Caco-2 (cell line): ENCODE results near the gene ZC3H18. TPM values are rescaled to one million over a fixed set of nuclear protein-coding genes. Genes with fewer than 3 reads are reported as not detected.

Experiments
- BruUV-seq: library from RNA; stranded (reverse); fragments of 400-500 nt; replicated peaks from 2 replicates; lab custom pipeline; 2021; lab: Mats Ljungman, UMichigan
- CTCF ChIA-PET: fragments of 300-600 bp; sonication (Branson Sonifier 250); formaldehyde crosslinking; loops from one replicate; lab custom pipeline; 2022; ENCODE audit warnings: antibody characterized with exemption; lab: Charles Lee
- POLR2A ChIA-PET: fragments of 300-600 bp; sonication (Branson Sonifier 250); formaldehyde crosslinking; loops from one replicate; lab custom pipeline; 2022; ENCODE audit warnings: antibody characterized with exemption; lab: Charles Lee
- DNase-seq, 2 experiments: peaks; one replicate each; pipeline versions ENCODE4 v3.0.0 to v3.0.0-alpha.2; 2020 to 2022
- H3K27me3 ChIP-seq: replicated peaks from 2 replicates; pipeline ENCODE4 v1.6.0; 2011; ENCODE audit warnings: low read length; ENCODE audit not compliant: control insufficient read depth, insufficient read depth
- H3K36me3 ChIP-seq: 2 replicates; pipeline ENCODE4 v1.5.1; 2011; ENCODE audit warnings: low read length; ENCODE audit not compliant: control insufficient read depth, insufficient read depth
- H3K4me1 ChIP-seq: fragments of 250-450 bp; sonication (Bioruptor Pico); 2 replicates; pipeline ENCODE4 v1.5.1; 2020; ENCODE audit warnings: mild to moderate bottlenecking
- H3K4me3 ChIP-seq: 2 replicates; pipeline ENCODE4 v1.5.1; 2011; ENCODE audit warnings: low read depth, mild to moderate bottlenecking, control low read depth, low read length
- H3K9me3 ChIP-seq: fragments of 250-450 bp; sonication (Bioruptor Pico); 2 replicates; pipeline ENCODE4 v1.5.1; 2020; ENCODE audit warnings: mild to moderate bottlenecking, moderate library complexity
- H3K27ac Mint-ChIP-seq: one replicate; pipeline ENCODE4 v1.8.0; 2022; ENCODE audit warnings: mixed read lengths; ENCODE audit not compliant: unreplicated experiment
- H3K27me3 Mint-ChIP-seq: one replicate; pipeline ENCODE4 v1.8.0; 2022; ENCODE audit warnings: mixed read lengths; ENCODE audit not compliant: insufficient read depth, unreplicated experiment
- H3K36me3 Mint-ChIP-seq: one replicate; pipeline ENCODE4 v1.8.0; 2022; ENCODE audit warnings: mild to moderate bottlenecking, mixed read lengths; ENCODE audit not compliant: insufficient read depth, unreplicated experiment
- H3K4me1 Mint-ChIP-seq: one replicate; pipeline ENCODE4 v1.8.0; 2022; ENCODE audit warnings: low read depth, mixed read lengths; ENCODE audit not compliant: unreplicated experiment
- H3K4me3 Mint-ChIP-seq: one replicate; pipeline ENCODE4 v1.8.0; 2022; ENCODE audit warnings: mild to moderate bottlenecking, moderate library complexity, mixed read lengths; ENCODE audit not compliant: unreplicated experiment
- H3K9me3 Mint-ChIP-seq: one replicate; pipeline ENCODE4 v1.8.0; 2022; ENCODE audit warnings: mixed read lengths; ENCODE audit not compliant: unreplicated experiment
- intact Hi-C: fragments of 100-400 bp; cut with micrococcal nuclease; formaldehyde crosslinking; loops from one replicate; pipeline ENCODE4 v1.10.0; 2022; ENCODE audit not compliant: unreplicated experiment
- total RNA-seq: library from RNA; stranded (reverse); gene quantifications from 2 replicates; pipeline ENCODE4 v1.2.3, GENCODE V29; 2022
- TF ChIP-seq, protein P1 (sequence below), 2 experiments: fragments of 200-600 bp in 1 of 2; IDR thresholded peaks; 1 replicate in 1 of 2; 2 replicates in 1 of 2; pipeline versions ENCODE4 v1.5.1 to v1.8.0; 2011 to 2022; ENCODE audit warnings: antibody characterized with exemption in 1 of 2, control low read depth in 1 of 2, inconsistent platforms in 1 of 2, low read depth in 1 of 2, low read length in 1 of 2, mild to moderate bottlenecking in 1 of 2, moderate library complexity in 1 of 2; ENCODE audit not compliant: insufficient read depth in 1 of 2, severe bottlenecking in 1 of 2, unreplicated experiment in 1 of 2

ZC3H18 gene
- total RNA-seq, 1 experiment from 2014 or later, result 82.0 TPM

GRCh38 chr16:88585269-88585668 lies 15.1 kb downstream of the ZC3H18 start:
- Mint-ChIP-seq H3K4me1 (no peaks in the 10 kb centered on the region), H3K4me3 (no peak overlapping the region), H3K36me3 (peaks cover 55% of the 10 kb centered on the region), H3K27me3 (no peaks in the 10 kb centered on the region), H3K27ac (no peak overlapping the region), H3K9me3 (no peaks in the 10 kb centered on the region)
- Histone ChIP-seq H3K9me3 (no peaks in the 10 kb centered on the region), H3K36me3 (peaks cover 5% of the 10 kb centered on the region), H3K4me3 (no peak overlapping the region), H3K27me3 (no peaks in the 10 kb centered on the region), H3K4me1 (no peaks in the 10 kb centered on the region)
- ChIA-PET POLR2A (interaction anchor here (1.8 kb wide), 1 partner anchor 15 kb away, joined by 5 read pairs; the partner anchor contains the start of gene ZC3H18), CTCF (no interaction called here)
- TF ChIP-seq, protein P1, sequence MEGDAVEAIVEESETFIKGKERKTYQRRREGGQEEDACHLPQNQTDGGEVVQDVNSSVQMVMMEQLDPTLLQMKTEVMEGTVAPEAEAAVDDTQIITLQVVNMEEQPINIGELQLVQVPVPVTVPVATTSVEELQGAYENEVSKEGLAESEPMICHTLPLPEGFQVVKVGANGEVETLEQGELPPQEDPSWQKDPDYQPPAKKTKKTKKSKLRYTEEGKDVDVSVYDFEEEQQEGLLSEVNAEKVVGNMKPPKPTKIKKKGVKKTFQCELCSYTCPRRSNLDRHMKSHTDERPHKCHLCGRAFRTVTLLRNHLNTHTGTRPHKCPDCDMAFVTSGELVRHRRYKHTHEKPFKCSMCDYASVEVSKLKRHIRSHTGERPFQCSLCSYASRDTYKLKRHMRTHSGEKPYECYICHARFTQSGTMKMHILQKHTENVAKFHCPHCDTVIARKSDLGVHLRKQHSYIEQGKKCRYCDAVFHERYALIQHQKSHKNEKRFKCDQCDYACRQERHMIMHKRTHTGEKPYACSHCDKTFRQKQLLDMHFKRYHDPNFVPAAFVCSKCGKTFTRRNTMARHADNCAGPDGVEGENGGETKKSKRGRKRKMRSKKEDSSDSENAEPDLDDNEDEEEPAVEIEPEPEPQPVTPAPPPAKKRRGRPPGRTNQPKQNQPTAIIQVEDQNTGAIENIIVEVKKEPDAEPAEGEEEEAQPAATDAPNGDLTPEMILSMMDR (IDR thresholded peaks at IDR 0.05; ENCODE audit: insufficient read depth in 1 of 2, low read depth in 1 of 2, low read length in 1 of 2, severe bottlenecking in 1 of 2, unreplicated experiment in 1 of 2), result no peak
- DNase-seq, result no peak
- intact Hi-C loops, result no loop called here
- no TSS peak for BruUV-seq

DNA sequence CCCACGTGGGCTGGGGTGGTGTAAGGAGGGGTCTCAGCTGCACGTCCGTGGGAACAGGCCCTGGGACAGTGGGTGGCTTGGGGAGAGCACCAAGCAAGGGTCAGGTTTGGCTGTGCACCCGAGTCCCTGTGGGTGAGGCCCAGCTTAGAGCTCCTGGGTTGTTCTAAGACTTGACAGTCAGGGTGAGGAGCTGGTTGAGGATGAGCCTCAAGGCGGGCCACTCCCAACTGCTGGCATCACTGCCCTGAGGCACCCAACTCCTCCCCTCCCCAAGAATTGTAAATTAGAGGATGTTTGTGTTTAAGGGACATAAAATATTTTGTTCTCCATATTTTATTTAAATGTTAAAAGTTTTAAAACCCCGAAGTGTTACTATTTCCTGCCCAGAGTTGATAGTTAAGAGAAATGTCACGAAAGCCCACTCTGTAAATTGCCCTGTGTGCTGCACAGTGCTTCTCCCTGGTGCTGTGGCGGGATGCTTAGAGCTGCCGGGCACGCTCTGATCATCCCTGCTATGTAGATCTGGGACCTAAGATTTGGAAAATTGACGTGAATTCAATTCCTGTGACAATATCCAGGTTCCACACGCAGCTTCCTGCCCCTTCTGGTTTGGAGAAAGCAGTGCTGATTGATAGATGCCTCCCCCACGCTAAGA lies 15.9 kb downstream of the ZC3H18 start:
- Mint-ChIP-seq H3K9me3 (no peaks in the 10 kb centered on the region), H3K27ac (no peak overlapping the region), H3K27me3 (no peaks in the 10 kb centered on the region), H3K4me1 (no peaks in the 10 kb centered on the region), H3K4me3 (no peak overlapping the region), H3K36me3 (peaks cover 62% of the 10 kb centered on the region)
- ChIA-PET CTCF (no interaction called here), POLR2A (interaction anchor here (1.8 kb wide), 1 partner anchor 16 kb away, joined by 5 read pairs; the partner anchor contains the start of gene ZC3H18)
- DNase-seq, result no peak
- Histone ChIP-seq H3K9me3 (no peaks in the 10 kb centered on the region), H3K27me3 (no peaks in the 10 kb centered on the region), H3K4me1 (no peaks in the 10 kb centered on the region), H3K4me3 (no peak overlapping the region), H3K36me3 (peaks cover 5% of the 10 kb centered on the region)
- no TSS peak for BruUV-seq
- intact Hi-C loops, result no loop called here
- TF ChIP-seq, protein P1 (IDR thresholded peaks at IDR 0.05; ENCODE audit: insufficient read depth in 1 of 2, low read depth in 1 of 2, low read length in 1 of 2, severe bottlenecking in 1 of 2, unreplicated experiment in 1 of 2), result no peak

- Histone ChIP-seq H3K9me3 (no peaks in the 10 kb centered on the region), H3K27me3 (no peaks in the 10 kb centered on the region), H3K4me1 (no peaks in the 10 kb centered on the region), H3K36me3 (peaks cover 4% of the 10 kb centered on the region), H3K4me3 (no peak overlapping the region)
- Mint-ChIP-seq H3K9me3 (no peaks in the 10 kb centered on the region), H3K36me3 (peaks cover 71% of the 10 kb centered on the region), H3K27me3 (no peaks in the 10 kb centered on the region), H3K4me1 (no peaks in the 10 kb centered on the region), H3K27ac (no peak overlapping the region), H3K4me3 (no peak overlapping the region)
- POLR2A ChIA-PET, result interaction anchor here (0.6 kb wide), 1 partner anchor 117 kb away, joined by 3 read pairs; no protein-coding TSS in a partner anchor
- TF ChIP-seq, protein P1 (IDR thresholded peaks at IDR 0.05; ENCODE audit: insufficient read depth in 1 of 2, low read depth in 1 of 2, low read length in 1 of 2, severe bottlenecking in 1 of 2, unreplicated experiment in 1 of 2), result no peak
- no TSS peak for BruUV-seq
- intact Hi-C loops, result no loop called here
- DNase-seq, result no peak
- CTCF ChIA-PET, result no interaction called here
These were observed 17.9 kb downstream of the ZC3H18 start for GRCh38 chr16:88588148-88588547.
